GM12872 (cell line): Measurements from ENCODE around the gene COPE.

ENCODE experiments used
- TF ChIP-seq, protein P1 (sequence below): IDR thresholded peaks from 3 replicates; pipeline ENCODE4 v1.5.1; 2011; ENCODE audit warnings: low read depth, mild to moderate bottlenecking, low read length, moderate library complexity; ENCODE audit not compliant: insufficient read depth

COPE gene

DNA sequence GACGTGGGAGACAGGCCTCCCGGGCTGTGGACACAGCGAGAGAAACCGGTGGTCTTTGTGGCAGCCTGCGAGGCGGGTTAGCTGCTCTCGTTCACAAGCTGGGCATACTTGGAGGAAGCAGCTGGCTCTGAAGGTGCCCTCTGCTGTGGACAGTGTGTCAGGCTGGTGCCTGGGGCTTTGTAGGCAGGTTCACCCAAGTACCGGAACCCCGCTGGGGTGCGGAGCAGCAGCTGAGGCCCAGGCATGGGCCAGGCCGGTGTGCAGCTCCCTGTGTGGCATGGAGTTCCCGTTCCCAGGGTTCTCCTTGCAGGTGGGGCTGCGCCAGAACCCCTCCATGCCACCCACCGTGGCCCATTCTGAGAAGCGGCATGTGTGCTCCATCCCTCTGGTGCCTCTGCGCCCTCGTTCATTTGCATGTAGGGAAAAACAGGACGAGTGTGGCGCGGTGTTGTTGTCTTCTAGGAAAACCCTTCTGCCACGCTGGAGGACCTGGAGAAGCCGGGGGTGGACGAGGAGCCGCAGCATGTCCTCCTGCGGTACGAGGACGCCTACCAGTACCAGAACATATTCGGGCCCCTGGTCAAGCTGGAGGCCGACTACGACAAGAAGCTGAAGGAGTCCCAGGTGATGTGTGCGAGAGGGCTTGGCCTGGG lies 67.4 kb downstream of the COPE start:
- TF ChIP-seq, protein P1, sequence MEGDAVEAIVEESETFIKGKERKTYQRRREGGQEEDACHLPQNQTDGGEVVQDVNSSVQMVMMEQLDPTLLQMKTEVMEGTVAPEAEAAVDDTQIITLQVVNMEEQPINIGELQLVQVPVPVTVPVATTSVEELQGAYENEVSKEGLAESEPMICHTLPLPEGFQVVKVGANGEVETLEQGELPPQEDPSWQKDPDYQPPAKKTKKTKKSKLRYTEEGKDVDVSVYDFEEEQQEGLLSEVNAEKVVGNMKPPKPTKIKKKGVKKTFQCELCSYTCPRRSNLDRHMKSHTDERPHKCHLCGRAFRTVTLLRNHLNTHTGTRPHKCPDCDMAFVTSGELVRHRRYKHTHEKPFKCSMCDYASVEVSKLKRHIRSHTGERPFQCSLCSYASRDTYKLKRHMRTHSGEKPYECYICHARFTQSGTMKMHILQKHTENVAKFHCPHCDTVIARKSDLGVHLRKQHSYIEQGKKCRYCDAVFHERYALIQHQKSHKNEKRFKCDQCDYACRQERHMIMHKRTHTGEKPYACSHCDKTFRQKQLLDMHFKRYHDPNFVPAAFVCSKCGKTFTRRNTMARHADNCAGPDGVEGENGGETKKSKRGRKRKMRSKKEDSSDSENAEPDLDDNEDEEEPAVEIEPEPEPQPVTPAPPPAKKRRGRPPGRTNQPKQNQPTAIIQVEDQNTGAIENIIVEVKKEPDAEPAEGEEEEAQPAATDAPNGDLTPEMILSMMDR, result no peak

DNA sequence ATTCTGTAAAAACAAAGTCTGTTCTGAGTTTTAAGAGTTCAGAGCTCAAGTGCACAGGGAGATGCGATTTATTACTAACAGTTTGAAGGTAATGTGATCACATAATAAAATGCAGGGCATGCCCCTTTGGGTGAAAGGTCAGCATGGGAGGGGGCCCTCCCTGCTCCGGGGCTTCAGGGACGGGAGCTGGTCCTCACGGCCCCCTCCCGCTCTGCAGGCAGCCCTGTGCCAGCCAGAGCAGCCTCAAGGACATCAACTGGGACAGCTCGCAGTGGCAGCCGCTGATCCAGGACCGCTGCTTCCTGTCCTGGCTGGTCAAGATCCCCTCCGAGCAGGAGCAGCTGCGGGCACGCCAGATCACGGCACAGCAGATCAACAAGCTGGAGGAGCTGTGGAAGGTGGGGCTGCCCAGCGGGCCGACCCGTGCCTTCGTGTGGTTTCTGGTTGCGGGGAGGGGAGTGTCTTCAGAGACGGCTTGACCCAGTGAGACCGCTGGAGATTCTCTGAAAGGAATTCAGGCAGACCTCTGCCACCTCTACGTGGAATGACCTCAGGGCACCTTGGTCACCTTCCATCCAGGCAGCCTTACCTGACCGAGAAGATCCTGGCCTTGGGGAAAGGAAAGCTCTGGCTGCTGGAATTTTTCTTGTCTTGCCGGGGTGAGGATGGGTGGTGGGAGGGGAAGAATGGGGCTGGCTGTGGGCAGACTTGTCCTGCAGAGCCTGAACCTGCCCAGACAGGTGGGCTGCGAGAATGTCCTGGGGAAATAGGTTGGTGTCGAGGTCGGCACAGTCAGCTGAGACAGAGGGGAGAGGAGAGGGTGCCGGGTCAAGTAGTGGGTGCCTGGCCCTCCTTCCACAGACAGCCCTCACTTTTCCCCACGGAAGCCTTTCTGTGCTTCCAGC lies 68.5 kb downstream of the COPE start:
- TF ChIP-seq, protein P1, result no peak

DNA sequence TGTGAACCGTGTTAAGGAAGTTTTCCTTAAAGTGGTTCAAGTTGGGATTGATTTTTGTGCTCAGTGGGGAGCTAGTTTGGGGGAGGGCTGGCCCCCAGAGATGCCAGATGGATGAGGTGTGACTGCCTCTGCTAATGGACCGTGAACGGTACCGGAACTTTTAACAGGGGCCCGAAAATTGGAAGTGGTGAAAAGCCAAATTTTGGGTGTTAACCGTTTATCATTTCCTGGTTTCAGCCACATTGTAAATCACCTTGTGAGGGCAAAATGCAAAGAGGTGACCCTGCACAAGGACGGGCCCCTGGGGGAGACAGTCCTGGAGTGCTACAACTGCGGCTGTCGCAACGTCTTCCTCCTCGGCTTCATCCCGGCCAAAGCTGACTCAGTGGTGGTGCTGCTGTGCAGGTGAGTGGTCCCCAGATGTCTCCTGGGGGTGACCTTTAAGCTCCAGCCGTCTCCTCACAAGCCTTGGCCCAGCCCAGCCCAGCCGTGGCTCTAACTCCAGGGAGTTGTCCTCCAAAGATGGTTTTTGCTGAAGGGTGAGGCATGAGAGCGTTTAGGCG lies 69.3 kb downstream of the COPE start:
- TF ChIP-seq, protein P1, result no peak
